Fibroblast of skin of left biceps (primary cell): Measurements from ENCODE around the gene UBAC2.

Experiments
- DNase-seq, 2 experiments: peaks; one replicate each; pipeline ENCODE4 v3.0.0-alpha.2; 2013; ENCODE audit warnings: low read depth in 2 of 2

UBAC2 gene

GRCh38 chr13:99200432-99201167, at the start of gene UBAC2:
Gene UBAC2 (plus strand): TSS chr13:99200854. CDS start chr13:99200909, 55 bp downstream.
- peak; percentile 75 to 79 for DNase-seq

GRCh38 chr13:99151516-99151915, 49.1 kb upstream of the UBAC2 start:
- DNase-seq, result peak in 1 of 2 experiments; percentile 18

- DNase-seq, result peak in 1 of 2 experiments; percentile 17
Observed at GRCh38 chr13:99153219-99153618, 47.4 kb upstream of the UBAC2 start.

GRCh38 chr13:99154064-99154463, 46.6 kb upstream of the UBAC2 start:
- DNase-seq, result no peak

GRCh38 chr13:99155821-99156220, 44.8 kb upstream of the UBAC2 start:
- no peak for DNase-seq

- no peak for DNase-seq
Observed at GRCh38 chr13:99157046-99157445, 43.6 kb upstream of the UBAC2 start.

- no peak for DNase-seq
Observed at GRCh38 chr13:99158846-99159245, 41.8 kb upstream of the UBAC2 start.

- DNase-seq, result no peak
Observed at GRCh38 chr13:99159331-99160061, 41.2 kb upstream of the UBAC2 start.

- no peak for DNase-seq
Observed at GRCh38 chr13:99160415-99160814, 40.2 kb upstream of the UBAC2 start.

GRCh38 chr13:99161512-99161911, 39.1 kb upstream of the UBAC2 start:
- DNase-seq, result no peak

- no peak for DNase-seq
Observed at GRCh38 chr13:99162567-99163361, 37.9 kb upstream of the UBAC2 start.

GRCh38 chr13:99164226-99164625, 36.4 kb upstream of the UBAC2 start:
- no peak for DNase-seq

GRCh38 chr13:99165753-99166587, 34.7 kb upstream of the UBAC2 start:
- DNase-seq, result no peak

GRCh38 chr13:99172951-99173350, 27.7 kb upstream of the UBAC2 start:
- DNase-seq, result no peak

- no peak for DNase-seq
Observed at GRCh38 chr13:99173606-99174005, 27.0 kb upstream of the UBAC2 start.

- no peak for DNase-seq
Observed at GRCh38 chr13:99174533-99175100, 26.0 kb upstream of the UBAC2 start.

- DNase-seq, result no peak
Observed at GRCh38 chr13:99176309-99177276, 24.1 kb upstream of the UBAC2 start.

GRCh38 chr13:99178636-99179035, 22.0 kb upstream of the UBAC2 start:
- no peak for DNase-seq

GRCh38 chr13:99179460-99179859, 21.2 kb upstream of the UBAC2 start:
- DNase-seq, result no peak

GRCh38 chr13:99182439-99182838, 18.2 kb upstream of the UBAC2 start:
- no peak for DNase-seq
